ENCODE data around the gene ZNF438.

ZNF438 gene

DNA sequence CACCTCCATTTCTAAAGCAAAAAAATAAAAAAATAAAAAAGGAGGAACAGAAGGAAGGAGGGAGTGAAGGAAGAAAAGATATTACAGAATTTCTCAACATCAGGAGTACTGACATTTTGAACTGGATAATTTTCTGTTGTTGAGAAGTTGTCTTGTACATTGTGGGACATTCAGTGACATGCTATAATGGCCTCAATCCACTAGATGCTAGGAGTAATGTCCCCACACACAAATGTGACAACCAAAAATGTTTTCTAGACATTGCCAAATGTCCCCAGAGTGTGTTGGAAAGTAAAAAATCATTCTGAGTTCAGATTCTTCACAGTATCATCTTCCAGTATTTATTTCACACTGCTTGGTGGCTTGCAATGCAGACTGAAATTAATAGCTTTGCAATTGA, 6.5 kb downstream of the ZNF438 start:
- H3K36me3 ChIP-seq = no peaks in the 10 kb centered on the region
- H3K9me3 ChIP-seq (ENCODE audit: severe bottlenecking) = no peaks in the 10 kb centered on the region
- no peak for DNase-seq
- H3K27me3 ChIP-seq (ENCODE audit: insufficient read depth, low read depth, severe bottlenecking) = no peaks in the 10 kb centered on the region
- no peak overlapping the region for H3K4me3 ChIP-seq (ENCODE audit: low read depth, low read length)
- H3K27ac ChIP-seq = no peak overlapping the region
- TF ChIP-seq, protein P1, sequence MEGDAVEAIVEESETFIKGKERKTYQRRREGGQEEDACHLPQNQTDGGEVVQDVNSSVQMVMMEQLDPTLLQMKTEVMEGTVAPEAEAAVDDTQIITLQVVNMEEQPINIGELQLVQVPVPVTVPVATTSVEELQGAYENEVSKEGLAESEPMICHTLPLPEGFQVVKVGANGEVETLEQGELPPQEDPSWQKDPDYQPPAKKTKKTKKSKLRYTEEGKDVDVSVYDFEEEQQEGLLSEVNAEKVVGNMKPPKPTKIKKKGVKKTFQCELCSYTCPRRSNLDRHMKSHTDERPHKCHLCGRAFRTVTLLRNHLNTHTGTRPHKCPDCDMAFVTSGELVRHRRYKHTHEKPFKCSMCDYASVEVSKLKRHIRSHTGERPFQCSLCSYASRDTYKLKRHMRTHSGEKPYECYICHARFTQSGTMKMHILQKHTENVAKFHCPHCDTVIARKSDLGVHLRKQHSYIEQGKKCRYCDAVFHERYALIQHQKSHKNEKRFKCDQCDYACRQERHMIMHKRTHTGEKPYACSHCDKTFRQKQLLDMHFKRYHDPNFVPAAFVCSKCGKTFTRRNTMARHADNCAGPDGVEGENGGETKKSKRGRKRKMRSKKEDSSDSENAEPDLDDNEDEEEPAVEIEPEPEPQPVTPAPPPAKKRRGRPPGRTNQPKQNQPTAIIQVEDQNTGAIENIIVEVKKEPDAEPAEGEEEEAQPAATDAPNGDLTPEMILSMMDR (IDR thresholded peaks at IDR 0.05; ENCODE audit: low read depth, low read length) = no peak

DNA sequence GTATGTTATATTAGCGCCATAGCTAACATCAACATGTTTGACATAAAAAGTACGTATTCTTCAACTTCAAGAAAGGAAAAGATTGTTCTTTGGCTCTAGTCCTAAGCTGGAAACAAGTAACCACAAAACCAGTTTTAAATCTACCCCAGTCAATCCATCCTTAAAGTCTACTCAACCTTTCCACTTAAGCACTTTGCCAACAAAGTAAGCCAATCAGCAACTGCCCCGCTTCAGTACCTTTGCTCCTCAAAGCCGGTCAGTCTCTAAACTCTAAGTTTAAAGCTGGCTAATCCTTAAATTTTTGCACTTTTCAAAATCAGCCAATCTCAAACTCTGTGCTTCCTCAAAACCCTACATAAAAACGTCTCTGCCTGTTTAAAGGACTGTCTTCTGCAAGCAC, 8.1 kb downstream of the ZNF438 start:
- TF ChIP-seq, protein P1 (IDR thresholded peaks at IDR 0.05; ENCODE audit: low read depth, low read length) = no peak
- no peaks in the 10 kb centered on the region for H3K9me3 ChIP-seq (ENCODE audit: severe bottlenecking)
- no peak overlapping the region for H3K4me3 ChIP-seq (ENCODE audit: low read depth, low read length)
- H3K27me3 ChIP-seq (ENCODE audit: insufficient read depth, low read depth, severe bottlenecking) = no peaks in the 10 kb centered on the region
- DNase-seq = no peak
- H3K36me3 ChIP-seq = no peaks in the 10 kb centered on the region
- H3K27ac ChIP-seq = no peak overlapping the region

DNA sequence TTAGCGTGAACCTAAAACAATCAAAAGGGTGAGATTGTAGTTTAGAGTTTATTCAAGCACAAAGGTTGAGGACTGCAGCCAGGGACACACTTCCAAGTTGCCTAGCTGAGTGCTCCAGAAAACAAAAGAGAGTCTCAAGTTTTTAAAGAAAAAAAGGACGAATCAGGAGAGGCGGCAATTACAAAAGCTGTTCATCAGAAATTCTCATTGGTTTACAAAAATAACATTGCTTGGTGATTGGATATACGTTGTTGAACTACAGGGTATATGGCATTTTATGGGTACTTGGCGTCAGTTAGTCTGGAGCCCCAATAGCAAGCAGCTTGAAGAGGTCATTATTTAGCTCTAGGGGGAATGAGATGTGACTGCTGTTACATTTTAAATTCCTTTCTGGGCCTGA, 11.5 kb downstream of the ZNF438 start:
- Histone ChIP-seq H3K9me3 (ENCODE audit: severe bottlenecking) (no peaks in the 10 kb centered on the region), H3K4me3 (ENCODE audit: low read depth, low read length) (no peak overlapping the region), H3K27me3 (ENCODE audit: insufficient read depth, low read depth, severe bottlenecking) (no peaks in the 10 kb centered on the region), H3K36me3 (no peaks in the 10 kb centered on the region), H3K27ac (no peak overlapping the region)
- TF ChIP-seq, protein P1 (IDR thresholded peaks at IDR 0.05; ENCODE audit: low read depth, low read length) = no peak
- no peak for DNase-seq

DNA sequence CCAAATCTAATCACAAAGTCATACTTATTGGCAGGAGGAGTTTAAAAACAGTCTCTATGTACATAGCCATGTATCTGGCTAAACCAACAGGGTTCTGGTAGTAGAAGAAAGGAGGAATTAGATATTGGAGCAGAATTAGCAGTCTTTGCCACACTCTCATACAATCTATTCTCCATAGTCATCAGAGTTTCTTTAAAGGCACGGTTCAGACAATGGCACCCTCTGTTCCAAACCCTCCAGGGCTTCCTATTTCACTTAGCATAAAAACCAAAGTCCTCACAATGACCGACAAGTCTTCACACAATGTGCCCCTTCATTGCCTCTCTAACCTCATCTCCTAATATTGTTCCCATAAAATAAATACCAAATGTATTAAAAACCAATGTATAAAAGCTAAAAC, 12.7 kb downstream of the ZNF438 start:
- Histone ChIP-seq H3K27ac (no peak overlapping the region), H3K36me3 (no peaks in the 10 kb centered on the region), H3K27me3 (ENCODE audit: insufficient read depth, low read depth, severe bottlenecking) (no peaks in the 10 kb centered on the region), H3K4me3 (ENCODE audit: low read depth, low read length) (no peak overlapping the region), H3K9me3 (ENCODE audit: severe bottlenecking) (no peaks in the 10 kb centered on the region)
- DNase-seq = no peak
- TF ChIP-seq, protein P1 (IDR thresholded peaks at IDR 0.05; ENCODE audit: low read depth, low read length) = no peak

DNA sequence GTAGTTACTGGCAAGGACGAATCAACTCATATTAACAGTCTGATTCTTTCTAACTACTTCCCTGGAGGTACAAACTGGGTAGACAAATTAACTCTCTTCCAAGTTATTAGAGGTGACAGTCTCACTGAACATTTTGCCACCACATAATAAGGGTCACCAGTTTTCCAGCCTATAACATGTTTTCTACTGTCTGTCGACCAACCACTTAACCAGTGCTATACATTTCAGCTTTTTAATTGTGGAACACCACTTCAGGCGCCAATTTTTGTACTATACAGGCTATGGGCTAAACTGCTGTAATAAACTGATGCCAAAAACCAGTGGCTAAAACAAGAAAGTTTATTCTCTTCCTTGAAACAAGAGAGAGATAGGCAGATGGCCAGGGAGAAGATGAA, 13.3 kb downstream of the ZNF438 start:
- TF ChIP-seq, protein P1 (IDR thresholded peaks at IDR 0.05; ENCODE audit: low read depth, low read length) = no peak
- Histone ChIP-seq H3K27me3 (ENCODE audit: insufficient read depth, low read depth, severe bottlenecking) (no peaks in the 10 kb centered on the region), H3K4me3 (ENCODE audit: low read depth, low read length) (no peak overlapping the region), H3K27ac (no peak overlapping the region), H3K36me3 (no peaks in the 10 kb centered on the region), H3K9me3 (ENCODE audit: severe bottlenecking) (no peaks in the 10 kb centered on the region)
- no peak for DNase-seq

DNA sequence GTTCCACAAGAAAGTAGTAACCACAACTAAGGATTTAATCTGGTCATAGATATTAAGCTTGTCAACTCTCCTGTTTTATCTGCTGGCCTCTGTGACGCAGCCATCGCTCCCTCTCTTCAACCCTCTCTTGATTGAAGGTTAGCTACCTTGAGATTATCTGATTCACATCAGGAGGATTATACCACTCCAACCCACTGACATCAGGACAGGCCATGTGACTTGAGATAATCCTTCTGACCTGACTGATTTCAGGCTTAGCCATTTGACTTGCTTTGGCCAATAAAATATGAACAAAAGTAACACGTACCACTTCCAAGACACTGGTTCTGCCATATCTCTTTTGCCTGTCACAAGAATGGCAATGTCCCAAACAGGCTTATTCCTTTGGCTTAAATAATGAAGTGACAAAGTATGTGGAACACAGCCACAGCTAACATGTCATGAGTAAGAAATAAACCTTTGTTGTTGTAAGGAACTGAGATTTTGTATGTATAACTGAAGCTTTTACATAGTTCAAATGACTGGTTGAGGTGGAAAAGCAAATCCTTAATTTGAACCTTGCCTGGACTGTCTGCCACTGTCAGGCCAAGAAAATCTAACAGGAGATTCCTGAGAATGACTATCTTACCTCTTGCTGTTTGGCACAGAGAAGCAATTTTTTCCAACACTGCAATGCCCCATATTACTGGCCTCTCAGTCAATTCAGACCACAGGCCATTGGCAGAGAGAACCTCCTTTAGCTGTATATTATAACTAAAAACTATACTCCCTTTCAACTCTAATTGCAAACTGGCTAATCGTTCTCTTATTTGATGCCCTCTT, 13.9 kb downstream of the ZNF438 start:
- Histone ChIP-seq H3K27ac (peak overlapping the region; percentile 56), H3K4me3 (ENCODE audit: low read depth, low read length) (no peak overlapping the region), H3K36me3 (no peaks in the 10 kb centered on the region), H3K9me3 (ENCODE audit: severe bottlenecking) (no peaks in the 10 kb centered on the region), H3K27me3 (ENCODE audit: insufficient read depth, low read depth, severe bottlenecking) (no peaks in the 10 kb centered on the region)
- TF ChIP-seq, protein P1 (IDR thresholded peaks at IDR 0.05; ENCODE audit: low read depth, low read length) = no peak
- DNase-seq = peak; percentile 61
